Left cardiac atrium (tissue), 4 donors: Measurements from ENCODE around the gene NPPA. TPM values are rescaled to one million over a fixed set of nuclear protein-coding genes. Genes with fewer than 3 reads are reported as not detected.
"Not testable (repeated sequence)": the region's sequence is repeated elsewhere in the genome, so short reads cannot be mapped to it uniquely, and the experiment has no call there.

Source experiments
- ATAC-seq, 2 donors: fragments of 200-7000 bp; cut with Tn5 transposase; one replicate each; pipeline ENCODE4 v1.9.1; 2020; ENCODE audit warnings: mild to moderate bottlenecking in 2 of 2, moderate library complexity in 2 of 2
- DNase-seq: peaks from one replicate; pipeline ENCODE4 v3.0.0-alpha.2; 2020
- intact Hi-C, 2 donors: fragments of 100-400 bp; cut with DNase I; formaldehyde crosslinking; loops; one replicate each; pipeline versions ENCODE4 v1.14.1 to v1.15.1; 2022 to 2023
- total RNA-seq, 2 donors: library from RNA; stranded (reverse); fragmentation: NEBNext Ultra II Directional; extraction: Animal tissue kit (Norgen Biotek cat#: 25700); gene quantifications; one replicate each; pipeline ENCODE4 v1.2.1, GENCODE V29; 2021
- donor health status: DM: no; HTN: yes; CAD: no.
- donor health status: DM: no; HTN: yes; CAD: no; lungs with severe emphysema.
- donor health status: DM: yes; HTN: yes; CAD: no.
- donor health status: Dilated cardiomyopathy.

Gene NPPA
- total RNA-seq, 2 donors from 2014 or later, result 22,081 to 58,150 TPM

DNA sequence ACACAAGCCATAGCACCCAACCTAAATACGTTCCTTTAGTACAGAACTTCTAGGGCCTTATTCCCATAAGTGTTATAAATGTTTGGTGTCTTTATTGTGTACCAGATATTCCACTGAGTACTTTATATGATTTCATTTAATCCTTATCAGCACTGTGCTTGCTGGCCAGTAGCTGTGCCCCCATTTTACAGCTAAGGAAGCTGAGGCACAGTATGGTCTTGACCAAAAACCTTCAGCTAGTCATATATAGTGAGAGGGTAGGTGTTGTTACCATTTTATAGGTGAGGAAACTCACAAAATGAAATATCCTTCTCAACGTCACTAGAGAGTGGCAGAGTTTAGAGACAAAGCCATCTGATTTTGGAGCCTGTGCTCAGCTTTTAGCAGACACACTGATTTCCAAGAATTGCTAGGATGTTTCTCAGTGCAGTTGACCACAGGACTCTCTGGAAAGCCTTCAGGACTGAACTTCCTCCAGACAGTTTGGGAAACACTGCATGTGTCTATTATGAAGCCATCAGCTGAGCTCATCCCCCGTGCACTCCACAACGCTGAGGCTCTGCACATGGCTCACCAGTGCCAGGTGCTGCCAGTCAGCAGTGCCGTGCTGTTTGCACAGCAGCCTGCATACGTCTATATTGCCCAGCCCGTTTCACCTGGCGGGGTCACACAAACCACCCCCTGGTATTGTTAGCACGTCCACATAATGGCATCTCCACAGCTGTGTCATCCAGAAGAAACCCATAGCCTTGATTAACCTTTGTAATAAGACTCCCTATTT is 15.4 kb downstream of the NPPA start:
- ATAC-seq, result no peak
- DNase-seq, result no peak
- intact Hi-C loops, result no loop called here

DNA sequence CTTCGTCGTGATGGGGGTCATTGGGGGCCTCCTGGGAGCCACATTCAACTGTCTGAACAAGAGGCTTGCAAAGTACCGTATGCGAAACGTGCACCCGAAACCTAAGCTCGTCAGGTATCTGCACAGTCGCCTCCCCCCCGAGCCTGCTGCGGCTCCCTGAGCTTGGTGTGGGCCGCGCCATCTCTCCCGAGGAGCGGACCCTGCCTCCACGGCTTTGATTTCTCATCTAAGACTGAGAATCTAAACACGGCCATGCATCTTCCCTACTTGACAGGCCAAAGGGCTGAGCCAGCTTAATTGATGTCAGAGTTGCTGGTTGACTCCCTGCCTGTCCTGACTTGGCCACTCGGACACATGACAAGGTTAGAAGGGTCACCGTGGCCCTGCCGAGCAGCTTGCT is 19.1 kb downstream of the NPPA start:
- DNase-seq (no peak), ATAC-seq (no peak)
- intact Hi-C loops, result no loop called here

DNA sequence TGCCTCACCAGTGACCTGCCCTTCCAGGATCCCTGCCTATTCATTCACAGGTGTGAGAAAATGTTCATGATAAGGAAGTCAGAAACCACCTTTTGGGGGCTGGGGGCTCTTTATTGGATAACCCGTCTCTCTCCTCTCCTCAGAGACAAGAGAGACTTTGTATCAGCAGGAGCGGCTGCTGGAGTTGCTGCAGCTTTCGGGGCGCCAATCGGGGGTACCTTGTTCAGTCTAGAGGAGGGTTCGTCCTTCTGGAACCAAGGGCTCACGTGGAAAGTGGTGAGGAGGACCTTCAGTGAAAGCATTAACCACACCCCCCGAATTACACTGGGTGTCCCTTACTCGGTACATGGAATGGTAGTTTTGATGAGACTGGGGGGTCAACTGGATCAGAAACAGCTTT is 20.6 kb downstream of the NPPA start:
- ATAC-seq (no peak), DNase-seq (no peak)
- intact Hi-C loops, result no loop called here

DNA sequence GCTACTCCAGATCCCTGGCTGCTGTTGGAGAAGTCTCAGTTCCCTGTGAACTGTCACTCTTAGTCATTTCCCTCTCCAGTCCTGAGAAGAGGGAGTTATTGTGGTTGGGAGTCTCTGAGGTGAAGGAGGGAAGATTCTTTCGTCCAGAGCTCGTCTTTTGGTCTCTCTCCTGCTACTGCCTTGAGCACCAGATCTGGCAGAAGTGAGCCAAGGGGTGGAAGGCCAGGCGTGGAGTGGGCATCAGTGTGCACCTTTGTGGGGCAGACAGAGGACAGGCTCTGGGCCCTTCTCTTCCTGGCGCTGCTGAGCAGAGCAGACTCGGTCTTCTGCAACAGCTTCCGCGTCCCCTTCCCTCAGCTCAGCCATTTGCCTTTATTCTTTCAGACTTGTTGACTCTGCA is 22.5 kb downstream of the NPPA start:
- intact Hi-C loops, result no loop called here
- no peak for DNase-seq
- ATAC-seq, result no peak

DNA sequence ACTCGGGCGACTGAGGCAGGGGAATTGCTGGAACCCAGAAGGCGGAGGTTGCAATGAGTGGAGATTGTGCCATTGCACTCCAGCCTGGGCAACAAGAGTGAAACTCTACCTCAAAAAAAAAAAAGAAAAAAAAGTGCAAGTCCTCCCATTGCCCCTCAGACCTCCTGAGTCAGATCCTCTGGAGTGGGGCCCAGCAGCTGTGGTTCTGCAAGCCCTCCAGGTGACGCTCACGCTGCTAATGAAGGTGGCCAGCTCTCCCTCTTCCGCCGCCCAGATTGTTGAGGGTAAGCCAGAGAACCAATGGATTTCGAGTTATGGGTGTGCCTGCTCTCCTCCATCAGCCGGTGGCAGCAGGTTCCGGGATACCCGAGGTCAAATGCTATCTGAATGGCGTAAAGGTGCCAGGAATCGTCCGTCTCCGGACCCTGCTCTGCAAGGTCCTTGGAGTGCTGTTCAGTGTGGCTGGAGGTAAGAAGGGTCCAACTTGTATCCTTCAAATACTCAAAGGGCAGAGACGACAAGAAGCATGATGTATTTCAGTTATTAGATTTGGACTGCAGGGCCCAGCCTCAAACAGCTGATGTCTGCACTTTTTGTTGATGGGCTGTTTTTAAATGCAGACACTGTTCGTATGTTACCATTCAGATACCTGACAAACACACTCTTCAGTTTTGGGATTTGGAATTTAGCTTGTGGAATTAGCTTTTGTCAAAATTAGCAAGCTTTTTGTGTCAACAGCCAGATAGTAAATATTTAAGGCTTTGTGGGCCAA is 24.0 kb downstream of the NPPA start:
- intact Hi-C loops, result no loop called here
- DNase-seq, result no peak
- ATAC-seq, result no peak

DNA sequence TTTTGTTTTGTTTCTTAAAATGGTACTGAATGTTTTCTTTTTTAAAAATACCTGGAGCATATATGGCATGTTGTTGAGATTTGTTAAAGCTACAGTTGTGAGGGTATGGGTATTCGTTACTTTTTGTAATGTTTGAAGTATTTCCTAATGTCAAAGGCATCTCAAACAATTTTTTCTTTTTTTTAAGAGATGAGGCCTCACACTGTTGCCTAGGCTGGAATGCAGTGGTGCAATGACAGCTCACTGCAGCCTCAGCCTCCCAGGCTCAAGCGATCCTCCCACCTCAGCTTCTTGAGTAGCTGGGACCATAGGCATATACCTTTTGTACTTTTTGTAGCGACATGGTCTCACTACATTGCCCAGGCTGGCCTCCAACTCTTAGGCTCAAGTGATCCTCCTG is 25.5 kb downstream of the NPPA start:
- DNase-seq (no peak), ATAC-seq (no peak)
- intact Hi-C loops, result no loop called here

DNA sequence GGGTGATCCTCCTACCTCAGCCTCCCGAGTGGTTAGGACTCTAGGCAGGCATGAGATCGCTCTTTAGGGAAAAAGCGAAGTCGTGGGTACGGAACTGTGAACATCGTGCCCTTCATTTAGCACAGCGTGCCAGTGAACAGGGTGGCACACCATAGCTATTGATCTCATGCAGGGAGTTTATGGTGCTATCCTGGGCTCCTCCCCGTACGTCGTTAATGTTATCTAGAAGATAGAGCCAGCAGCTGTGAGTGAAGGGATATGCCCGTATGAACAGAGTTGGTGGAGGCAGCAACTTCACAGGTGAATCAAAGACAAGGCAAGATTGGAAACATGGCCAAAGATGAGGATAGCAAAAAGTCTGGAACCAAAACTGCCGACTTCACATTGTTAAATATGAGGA is 30.4 kb downstream of the NPPA start:
- DNase-seq, result no peak
- no peak for ATAC-seq
- intact Hi-C loops, result no loop called here

DNA sequence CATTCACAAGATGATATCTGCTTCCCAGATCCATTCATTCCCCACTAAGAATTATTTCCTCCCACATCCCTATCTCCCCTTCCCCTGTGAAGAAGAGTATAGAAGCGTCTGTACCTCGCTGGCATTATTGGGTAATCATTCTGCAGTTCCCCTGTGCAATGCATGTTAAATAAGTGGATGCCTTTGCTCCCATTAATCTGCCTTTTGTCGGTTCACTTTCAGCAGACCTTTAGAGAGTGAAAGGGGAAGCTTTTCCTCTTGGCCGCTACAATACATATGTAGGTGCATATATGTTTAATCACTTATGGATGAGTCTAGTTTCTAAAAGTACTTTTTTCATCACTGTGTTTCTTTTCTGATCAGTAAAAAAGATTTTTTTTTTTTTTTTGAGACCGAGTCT is 34.6 kb downstream of the NPPA start:
- ATAC-seq (no peak), DNase-seq (no peak)
- intact Hi-C loops, result no loop called here

DNA sequence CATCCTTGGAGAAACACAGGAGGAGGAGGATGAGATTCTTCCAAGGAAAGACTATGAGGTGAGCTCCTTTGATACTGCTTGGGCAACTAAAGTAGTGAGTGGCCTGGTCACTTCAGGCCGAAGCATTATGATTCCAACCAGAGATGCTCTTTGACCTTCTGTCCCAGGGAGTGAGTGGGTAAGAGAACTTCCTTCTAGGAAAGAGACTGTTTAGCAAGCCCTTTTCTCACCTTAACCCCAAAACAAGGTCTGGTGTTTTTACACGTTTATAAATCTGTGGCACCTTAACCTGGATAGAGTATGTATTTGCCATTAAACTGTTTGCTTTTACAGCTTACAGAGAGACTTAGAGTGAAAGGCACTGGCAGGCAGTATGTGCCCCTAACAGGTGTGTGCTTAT is 40.5 kb downstream of the NPPA start:
- no peak for DNase-seq
- intact Hi-C loops, result no loop called here
- no peak for ATAC-seq

DNA sequence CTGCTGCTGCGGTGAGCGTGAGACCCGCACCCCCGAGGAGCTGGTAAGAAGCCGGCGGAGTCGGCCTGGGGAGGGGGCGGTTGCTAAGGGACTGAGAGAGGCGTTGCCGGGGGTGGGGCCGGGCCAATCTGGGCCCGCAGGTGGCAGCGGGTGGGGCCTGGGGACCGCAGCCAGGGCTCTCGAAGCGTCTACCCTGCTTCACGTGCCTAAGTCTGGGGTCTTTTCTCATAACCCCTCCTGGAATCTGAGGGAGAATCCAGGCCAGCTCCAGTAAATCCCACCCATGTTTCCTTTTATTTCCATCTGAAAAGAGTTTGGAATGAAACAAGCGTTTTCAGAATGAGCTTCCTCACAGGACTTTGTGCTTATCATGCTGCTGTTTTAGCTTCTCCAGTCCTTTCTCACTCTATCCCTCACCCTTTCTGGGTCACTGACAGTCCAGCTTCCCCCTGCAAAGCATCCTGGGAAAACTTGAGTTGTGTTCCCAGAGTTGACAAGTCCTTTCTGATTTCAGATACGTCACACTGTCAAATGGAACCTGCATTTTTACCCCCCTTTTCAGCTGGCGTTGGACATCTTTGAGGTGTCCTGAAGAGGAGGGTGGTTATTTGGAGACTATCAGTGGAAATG is 41.2 kb downstream of the NPPA start:
- intact Hi-C loops, result no loop called here
- ATAC-seq (peak; percentile 23 to 37), DNase-seq (peak; percentile 19)

DNA sequence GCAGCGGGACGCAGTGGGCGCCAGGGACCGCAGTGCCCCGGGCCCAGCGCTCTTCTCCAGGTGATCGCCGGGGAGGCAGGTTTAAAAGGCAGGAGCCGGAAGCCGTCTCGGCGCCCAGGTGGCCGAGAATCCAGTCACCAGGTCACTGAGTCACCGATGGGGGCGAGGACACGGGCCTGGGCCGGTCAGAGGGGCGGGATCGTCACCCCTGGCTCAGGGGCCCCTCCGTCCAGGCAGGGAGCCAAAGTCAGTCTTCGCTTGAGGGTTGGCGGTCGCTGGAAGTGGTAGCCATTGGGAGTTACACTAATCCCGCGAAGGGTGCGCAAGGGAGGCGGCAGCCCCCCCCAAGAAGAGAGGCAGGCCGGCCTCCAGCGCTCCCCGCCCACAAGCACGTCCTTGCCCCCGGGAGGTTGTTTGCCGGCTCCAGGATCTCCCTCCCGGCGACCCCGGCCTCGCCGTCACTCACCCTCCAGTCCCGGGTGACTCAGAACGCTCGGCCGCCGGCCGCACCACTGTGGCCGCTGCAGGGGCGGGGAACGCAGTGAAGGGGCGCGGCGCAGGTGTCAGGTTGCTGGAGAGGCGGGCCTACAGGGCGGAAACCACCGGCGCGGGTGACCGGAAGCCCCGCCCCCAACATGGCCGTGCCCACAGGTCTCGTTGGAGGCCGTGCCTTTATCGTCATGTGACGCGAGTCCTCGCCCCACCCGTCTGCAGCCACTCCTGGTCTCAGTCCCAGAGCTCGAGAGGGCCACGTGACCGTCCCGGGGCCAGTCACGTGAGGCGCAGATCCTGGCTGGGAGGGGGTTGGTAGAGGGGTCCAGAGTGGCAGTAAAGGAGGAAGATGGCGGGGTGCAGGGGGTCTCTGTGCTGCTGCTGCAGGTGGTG is 41.9 kb downstream of the NPPA start, which contains the start of the genes CLCN6 and MTHFR:
Gene CLCN6, plus strand, starts transcription at position 770 of the 885 bp plus-strand sequence. Its CDS starts 72 bp downstream, at position 842.
Gene MTHFR, minus strand, starts transcription at position 543 of the 885 bp plus-strand sequence. CDS start 2,848 bp downstream, outside the sequence.
- intact Hi-C loops, result loop anchor here in 1 of 2 donors (2.0 kb wide), 1 partner anchor 15 kb away; no protein-coding TSS in a partner anchor
- DNase-seq (peak; percentile 100), ATAC-seq (peak; percentile 88 to 89)

DNA sequence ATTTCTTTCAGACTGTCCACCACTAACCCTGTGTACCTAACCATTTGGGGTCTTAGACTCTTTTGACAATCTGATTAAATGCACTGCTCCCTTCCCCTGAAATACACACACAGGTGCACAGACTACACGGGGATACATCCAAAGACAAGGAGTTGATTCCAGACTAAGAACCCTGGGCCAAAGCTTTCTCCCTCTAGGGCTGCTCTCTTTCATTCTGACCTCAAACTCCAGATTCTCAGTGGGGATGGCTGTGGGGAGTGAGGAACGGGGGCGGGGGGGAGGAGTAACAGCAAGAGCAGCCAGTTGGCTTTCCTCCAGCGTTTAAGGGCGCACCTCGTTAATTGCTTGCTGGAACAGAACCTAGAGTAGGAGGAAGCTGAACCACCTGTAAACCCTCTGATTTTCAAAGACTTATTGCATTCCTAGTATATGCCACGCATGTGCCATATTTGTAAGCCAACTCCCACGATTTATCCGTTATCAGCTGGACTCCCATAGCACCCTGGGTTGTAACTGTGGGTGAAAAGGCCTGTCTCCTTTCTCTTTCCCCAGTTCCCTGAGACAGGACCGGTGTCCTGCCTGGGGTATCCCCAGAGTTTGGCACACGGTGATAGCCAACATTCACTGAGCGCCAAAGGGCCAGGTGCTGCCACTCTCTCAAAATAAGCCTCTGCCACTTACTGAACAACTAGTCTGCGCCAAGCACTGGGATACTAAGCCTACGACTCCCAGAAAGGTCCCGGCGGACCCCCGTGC is 42.7 kb downstream of the NPPA start:
- DNase-seq (peak; percentile 76), ATAC-seq (peak in 1 of 2 donors; percentile 4)
- intact Hi-C loops, result loop anchor here in 1 of 2 donors (2.0 kb wide), 1 partner anchor 14 kb away; no protein-coding TSS in a partner anchor

DNA sequence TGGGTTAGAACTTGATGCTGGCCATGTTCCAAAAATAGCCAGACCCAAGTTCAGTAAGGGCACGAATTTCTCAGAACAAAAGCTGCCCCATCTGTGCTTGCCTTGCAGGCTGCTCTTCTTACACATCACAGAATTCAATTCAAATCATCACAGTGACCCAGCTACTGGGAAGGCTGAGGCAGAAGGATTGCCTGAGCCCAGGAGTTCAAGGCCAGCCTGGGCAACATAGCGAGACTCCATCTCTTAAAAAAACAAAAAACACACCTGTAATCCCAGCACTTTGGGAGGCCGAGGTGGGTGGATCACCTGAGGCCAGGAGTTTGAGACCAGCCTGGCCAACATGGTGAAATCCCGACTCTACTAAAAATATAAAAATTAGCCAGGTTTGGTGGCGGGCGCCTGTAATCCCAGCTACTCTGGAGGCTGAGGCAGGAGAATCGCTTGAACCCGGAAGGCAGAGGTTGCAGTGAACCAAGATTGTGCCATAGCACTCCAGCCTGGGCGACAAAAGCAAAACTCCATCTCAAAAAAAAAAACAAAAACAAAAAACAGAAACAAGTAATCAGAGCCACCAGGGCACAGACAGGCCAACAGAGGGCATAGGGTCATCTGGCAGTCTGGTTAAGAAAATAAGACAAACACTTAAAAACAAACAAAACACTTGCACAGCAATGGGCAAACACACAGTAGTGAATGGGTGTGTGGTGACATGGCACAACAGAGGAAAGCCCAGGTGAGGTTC is 43.5 kb downstream of the NPPA start:
- intact Hi-C loops, result loop anchor here in 1 of 2 donors (2.0 kb wide), 1 partner anchor 13 kb away; no protein-coding TSS in a partner anchor
- DNase-seq, result peak; percentile 15

DNA sequence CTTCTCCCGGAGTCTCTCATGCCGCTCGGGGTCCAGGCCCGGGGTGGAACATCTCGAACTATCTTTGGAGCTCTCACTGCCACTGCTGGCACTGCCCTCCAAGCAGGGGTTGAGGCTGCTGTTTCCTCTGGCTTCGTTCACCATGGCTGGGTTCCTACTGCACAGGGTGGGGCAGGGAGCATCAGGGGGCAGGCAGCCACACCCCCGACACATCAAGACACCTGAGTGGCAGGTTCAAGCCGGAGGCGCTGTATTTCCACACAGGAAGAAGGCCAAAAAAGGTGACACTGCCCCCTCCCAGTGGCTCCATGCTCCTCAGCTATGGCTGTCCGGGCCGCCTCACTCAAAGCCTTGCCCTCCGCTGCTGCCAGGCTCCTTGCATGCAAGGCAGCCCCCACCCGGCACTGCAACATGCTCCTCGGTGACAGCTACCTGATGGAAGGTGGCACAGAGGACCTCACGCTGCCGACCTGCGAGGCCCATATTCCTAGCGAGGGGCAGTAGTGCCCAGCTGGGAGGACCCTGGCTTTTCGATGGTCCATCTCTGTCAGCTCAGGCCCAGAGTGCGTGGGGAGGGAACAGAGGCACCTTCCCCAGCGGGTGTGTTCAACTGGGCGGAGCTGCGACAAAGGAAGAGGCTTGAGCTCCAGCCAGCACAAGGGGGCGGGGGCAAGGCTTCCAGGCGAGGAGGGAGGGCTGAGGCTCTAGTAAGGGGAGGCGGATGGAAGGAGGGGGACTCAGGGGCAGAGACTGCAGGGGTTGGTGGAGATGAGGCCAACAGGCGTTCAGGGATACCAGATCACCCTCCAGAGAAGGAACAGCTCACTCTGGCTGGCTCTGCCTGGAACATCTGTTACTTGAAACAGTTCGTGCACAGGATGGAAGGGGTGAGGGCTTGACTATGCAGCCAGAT is 44.4 kb downstream of the NPPA start:
- DNase-seq (peak; percentile 95), ATAC-seq (peak; percentile 62 to 64)
- intact Hi-C loops, result no loop called here

More for the DNA sequence above, 43.5 kb downstream of the NPPA start:
- not testable (repeated sequence) for ATAC-seq

DNA sequence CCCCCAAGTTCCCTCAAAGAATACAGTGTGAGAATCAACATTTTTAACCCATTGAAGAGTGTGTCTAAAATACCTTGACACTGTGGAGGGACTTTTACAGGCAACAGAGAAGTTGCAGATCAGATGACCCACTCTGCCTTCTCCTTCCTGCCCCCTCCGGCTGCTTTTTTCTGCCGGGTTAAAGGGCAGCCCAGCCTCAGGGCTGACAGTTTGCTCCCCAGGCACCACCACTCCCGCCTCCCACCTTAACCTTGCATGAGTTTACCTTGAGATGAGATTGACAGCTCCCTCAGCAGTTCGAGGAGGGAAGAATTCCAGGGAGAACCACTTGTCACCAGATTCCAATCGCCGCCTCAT is 45.0 kb downstream of the NPPA start:
- ATAC-seq (no peak), DNase-seq (peak; percentile 33)
- intact Hi-C loops, result no loop called here

DNA sequence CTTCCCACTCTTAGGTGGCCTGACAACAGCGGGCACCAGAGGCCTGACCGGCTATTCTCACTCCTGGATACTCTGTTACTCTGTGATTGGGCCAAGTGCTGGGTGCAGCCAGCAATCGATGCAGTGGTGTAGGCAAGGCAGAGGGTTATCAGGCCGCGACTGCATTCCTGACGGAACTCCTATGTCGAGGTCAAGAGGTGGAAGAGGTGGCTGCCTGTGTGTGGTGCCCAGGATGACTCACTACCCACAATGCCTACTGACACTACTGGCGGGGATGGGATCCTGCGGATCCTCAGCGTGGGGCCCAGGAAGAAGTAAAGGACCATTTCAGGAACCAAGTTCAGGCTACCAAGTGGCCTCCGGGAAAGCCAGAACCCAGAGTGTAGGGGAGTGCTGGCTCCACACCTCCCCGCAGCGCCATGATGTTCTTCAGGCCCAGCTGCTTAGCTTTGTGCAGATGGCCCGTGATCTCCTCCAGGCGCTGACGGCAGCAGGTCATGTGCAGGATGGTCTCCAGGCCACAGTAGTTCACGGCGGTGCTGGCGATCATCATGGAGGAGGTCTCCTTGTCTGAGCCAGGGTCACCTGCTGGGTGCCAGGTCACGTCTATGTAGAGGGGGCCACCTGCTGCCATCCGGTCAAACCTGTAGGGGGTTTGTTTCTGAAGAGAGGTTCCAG is 46.7 kb downstream of the NPPA start:
- DNase-seq, result peak; percentile 34
- intact Hi-C loops, result no loop called here
- peak in 1 of 2 donors; percentile 1 for ATAC-seq
